Fibroblast of lung (primary cell): ENCODE data around the gene PHF21A. TPM values are rescaled to one million over a fixed set of nuclear protein-coding genes. Genes with fewer than 3 reads are reported as not detected.

Experiments
- DNase-seq, 2 donors: peaks; one replicate each; pipeline versions ENCODE4 v3.0.0 to v3.0.0-alpha.2; 2010; ENCODE audit warnings: low read depth in 2 of 2
- H2AFZ ChIP-seq: 2 replicates; pipeline ENCODE4 v1.5.1; 2012; ENCODE audit warnings: low read length, control low read depth, inconsistent platforms
- H3K27ac ChIP-seq: 2 replicates; pipeline ENCODE4 v1.5.1; 2011; ENCODE audit warnings: low read length, control low read depth; ENCODE audit not compliant: insufficient read depth
- H3K27me3 ChIP-seq: 2 replicates; pipeline ENCODE4 v1.5.1; 2011; ENCODE audit warnings: mild to moderate bottlenecking, low read length; ENCODE audit not compliant: control insufficient read depth, insufficient read depth
- H3K36me3 ChIP-seq: 2 replicates; pipeline ENCODE4 v1.5.1; 2011; ENCODE audit warnings: low read length; ENCODE audit not compliant: control insufficient read depth, insufficient read depth
- H3K4me1 ChIP-seq: 2 replicates; pipeline ENCODE4 v1.5.1; 2011; ENCODE audit warnings: low read length; ENCODE audit not compliant: control insufficient read depth, insufficient read depth; ENCODE audit errors: extremely low read depth
- H3K4me2 ChIP-seq: 2 replicates; pipeline ENCODE4 v1.5.1; 2011; ENCODE audit warnings: low read length, control low read depth; ENCODE audit not compliant: insufficient read depth; ENCODE audit errors: extremely low read depth
- H3K4me3 ChIP-seq, 4 experiments: fragments of 200-600 bp in 1 of 4; sonication (generic) in 1 of 4; replicated peaks in 1 of 4; 2 replicates each; pipeline ENCODE4 v1.5.1; 2011 to 2016; ENCODE audit warnings: low read length in 4 of 4, low read depth in 3 of 4, mild to moderate bottlenecking in 3 of 4, control low read depth in 2 of 4, inconsistent platforms in 1 of 4, mixed read lengths in 1 of 4; ENCODE audit not compliant: insufficient read depth in 1 of 4; ENCODE audit errors: control extremely low read depth in 1 of 4
- H3K79me2 ChIP-seq: 2 replicates; pipeline ENCODE4 v1.5.1; 2012; ENCODE audit warnings: mild to moderate bottlenecking, low read length, inconsistent platforms; ENCODE audit not compliant: control insufficient read depth, insufficient read depth
- H3K9ac ChIP-seq: 2 replicates; pipeline ENCODE4 v1.5.1; 2011; ENCODE audit warnings: mild to moderate bottlenecking, low read length, control low read depth; ENCODE audit not compliant: insufficient read depth
- H3K9me3 ChIP-seq: 2 replicates; pipeline ENCODE4 v1.5.1; 2012; ENCODE audit warnings: low read depth, low read length; ENCODE audit not compliant: control insufficient read depth, insufficient read depth
- H4K20me1 ChIP-seq: 2 replicates; pipeline ENCODE4 v1.5.1; 2011; ENCODE audit warnings: low read length; ENCODE audit not compliant: control insufficient read depth, insufficient read depth; ENCODE audit errors: extremely low read depth
- CTCF ChIP-seq, 2 donors: IDR thresholded peaks in 1 of 2; conservative IDR thresholded peaks in 1 of 2; 1 replicate in 1 of 2; 2 replicates in 1 of 2; pipeline ENCODE4 v1.5.1; 2011 to 2012; ENCODE audit warnings: low read length in 2 of 2, control low read depth in 1 of 2, inconsistent platforms in 1 of 2, low read depth in 1 of 2, mild to moderate bottlenecking in 1 of 2
- EZH2 ChIP-seq: IDR thresholded peaks from 2 replicates; pipeline ENCODE4 v1.5.1; 2012; ENCODE audit warnings: low read length, control low read depth, mild to moderate bottlenecking; ENCODE audit errors: missing control alignments
- polyA plus RNA-seq, 2 donors: library from polyadenylated mRNA; depleted of rRNA in 1 of 2; stranded (reverse) in 1 of 2; unstranded in 1 of 2; fragments of >200 nt; gene quantifications; 2 replicates each; pipeline ENCODE4 v1.2.1, GENCODE V29; 2011 to 2012; ENCODE audit warnings: missing spikeins in 1 of 2
- total RNA-seq: library from RNA; depleted of rRNA; stranded (reverse); fragments of >200 nt; gene quantifications from 2 replicates; pipeline ENCODE4 v1.2.1, GENCODE V29; 2014

Gene PHF21A
- total and polyA plus RNA-seq, 2 donors (not counting 1 experiment from before 2014, with no cell fraction given): 18.5 to 21.0 TPM

- Histone ChIP-seq H3K9ac (peak overlapping the region; percentile 4), H3K79me2 (peaks cover 31% of the 10 kb centered on the region), H3K4me2 (peak overlapping the region; percentile 80), H3K4me3 (peak overlapping the region; percentile 53 to 68 (median 60)), H3K27ac (peak overlapping the region; percentile 30), H4K20me1 (no peaks in the 10 kb centered on the region), H3K27me3 (no peaks in the 10 kb centered on the region), H3K4me1 (peaks cover 2% of the 10 kb centered on the region), H3K36me3 (no peaks in the 10 kb centered on the region), H2AFZ (peak overlapping the region; percentile 75), H3K9me3 (no peaks in the 10 kb centered on the region)
- no peak for TF ChIP-seq CTCF (conservative IDR thresholded peaks at IDR 0.05 in 1 of 2, IDR thresholded peaks at IDR 0.05 in 1 of 2; ENCODE audit: low read depth in 1 of 2, low read length in 2 of 2)
- no peak for TF ChIP-seq EZH2
- DNase-seq: peak in 1 of 2 donors; percentile 84
Observed at GRCh38 chr11:46120346-46121300, 631 bp downstream of the PHF21A start.

- DNase-seq: peak; percentile 77 to 82
- peak overlapping the region; percentile 48 for H3K9ac ChIP-seq
- H3K4me3 ChIP-seq: peak overlapping the region; percentile 68 to 92 (median 79)
- TF ChIP-seq CTCF (conservative IDR thresholded peaks at IDR 0.05 in 1 of 2, IDR thresholded peaks at IDR 0.05 in 1 of 2; ENCODE audit: low read depth in 1 of 2, low read length in 2 of 2): no peak
- TF ChIP-seq EZH2: no peak
- no peaks in the 10 kb centered on the region for H3K9me3 ChIP-seq
- no peaks in the 10 kb centered on the region for H3K27me3 ChIP-seq
- H4K20me1 ChIP-seq: no peaks in the 10 kb centered on the region
- peak overlapping the region; percentile 64 for H3K27ac ChIP-seq
- no peaks in the 10 kb centered on the region for H3K36me3 ChIP-seq
- H3K4me2 ChIP-seq: peak overlapping the region; percentile 91
- peaks cover 36% of the 10 kb centered on the region for H3K79me2 ChIP-seq
- peaks cover 2% of the 10 kb centered on the region for H3K4me1 ChIP-seq
- peak overlapping the region; percentile 70 for H2AFZ ChIP-seq
Observed at GRCh38 chr11:46119352-46120216, 1.7 kb downstream of the PHF21A start.
